GM23248 (cell line): ENCODE measurements around the gene WNT8A. TPM values are rescaled to one million over a fixed set of nuclear protein-coding genes. Genes with fewer than 3 reads are reported as not detected.

ENCODE experiments used
- DNase-seq: peaks from one replicate; pipeline ENCODE4 v3.0.0-alpha.2; 2015
- H2AFZ ChIP-seq: fragments of 200-600 bp; sonication (generic); 2 replicates; pipeline ENCODE4 v1.6.1; 2016; ENCODE audit warnings: antibody characterized with exemption
- H3F3A ChIP-seq: fragments of 200-600 bp; sonication (generic); 2 replicates; pipeline ENCODE4 v1.6.1; 2016; ENCODE audit warnings: mild to moderate bottlenecking, antibody characterized with exemption, mixed run types; ENCODE audit not compliant: insufficient read depth
- H3K27ac ChIP-seq: fragments of 200-600 bp; sonication (generic); 2 replicates; pipeline ENCODE4 v1.5.1; 2016; ENCODE audit warnings: mild to moderate bottlenecking
- H3K27me3 ChIP-seq: fragments of 200-600 bp; sonication (generic); replicated peaks from 2 replicates; pipeline ENCODE4 v1.6.1; 2016; ENCODE audit warnings: mild to moderate bottlenecking; ENCODE audit not compliant: insufficient read depth
- H3K36me3 ChIP-seq: fragments of 200-600 bp; sonication (generic); 2 replicates; pipeline ENCODE4 v1.6.1; 2016; ENCODE audit warnings: low read depth, mild to moderate bottlenecking
- H3K4me1 ChIP-seq: fragments of 200-600 bp; sonication (generic); 2 replicates; pipeline ENCODE4 v1.6.1; 2016; ENCODE audit warnings: mild to moderate bottlenecking; ENCODE audit not compliant: insufficient read depth
- H3K4me2 ChIP-seq: fragments of 200-600 bp; sonication (generic); one replicate; pipeline ENCODE4 v1.6.1; 2016; ENCODE audit warnings: mild to moderate bottlenecking; ENCODE audit not compliant: unreplicated experiment
- H3K4me3 ChIP-seq: fragments of 200-600 bp; sonication (generic); 2 replicates; pipeline ENCODE4 v1.5.1; 2016; ENCODE audit warnings: mild to moderate bottlenecking
- H3K79me2 ChIP-seq: fragments of 200-600 bp; sonication (generic); 2 replicates; pipeline ENCODE4 v1.6.1; 2016; ENCODE audit warnings: mild to moderate bottlenecking; ENCODE audit not compliant: insufficient read depth
- H3K9ac ChIP-seq: fragments of 200-600 bp; sonication (generic); 2 replicates; pipeline ENCODE4 v1.6.1; 2016; ENCODE audit warnings: mild to moderate bottlenecking
- H3K9me2 ChIP-seq: fragments of 200-600 bp; sonication (generic); 2 replicates; pipeline ENCODE4 v1.6.1; 2016; ENCODE audit warnings: mixed run types, mild to moderate bottlenecking, moderate library complexity; ENCODE audit not compliant: insufficient read depth
- H3K9me3 ChIP-seq: fragments of 200-600 bp; sonication (generic); one replicate; pipeline ENCODE4 v1.6.1; 2017; ENCODE audit warnings: low read depth
- H4K20me1 ChIP-seq: fragments of 200-600 bp; sonication (generic); 2 replicates; pipeline ENCODE4 v1.6.0; 2016; ENCODE audit not compliant: insufficient read depth
- EZH2 ChIP-seq: fragments of 200-600 bp; sonication (generic); IDR thresholded peaks from 2 replicates; pipeline ENCODE4 v1.6.1; 2018; ENCODE audit warnings: antibody characterized with exemption, mild to moderate bottlenecking; ENCODE audit not compliant: insufficient read depth, poor library complexity, severe bottlenecking
- EZH2phosphoT487 ChIP-seq: fragments of 200-600 bp; sonication (generic); IDR thresholded peaks from 2 replicates; pipeline ENCODE4 v1.6.1; 2018; ENCODE audit warnings: antibody characterized with exemption, moderate library complexity, mild to moderate bottlenecking, low read depth; ENCODE audit not compliant: insufficient read depth
- WGBS, 2 experiments: methylation state at CpG; one replicate each; pipeline ENCODE4 v1.1.6; 2015 to 2017; ENCODE audit warnings: low lambda C conversion rate in 2 of 2, low coverage in 1 of 2; ENCODE audit errors: missing lambda C conversion rate in 2 of 2; 5-methylcytosine and 5-hydroxymethylcytosine counted together
- in situ Hi-C: fragments of 300-500 bp; cut with MboI; formaldehyde crosslinking; loops from 2 replicates; pipeline ENCODE4 v1.15.0; 2020
- polyA plus RNA-seq: library from polyadenylated mRNA; unstranded; fragments of >200 nt; fragmentation: Nextera tagmentation; extraction: Ambion mirVana; gene quantifications from 2 replicates; pipeline ENCODE4 v1.2.1, GENCODE V29; 2016
- total RNA-seq: library from RNA; depleted of rRNA; stranded (reverse); fragments of >200 nt; shearing (Covaris generic); gene quantifications from 2 replicates; pipeline ENCODE4 v1.2.3, GENCODE V29; 2014; rRNA removed

WNT8A gene, protein sequence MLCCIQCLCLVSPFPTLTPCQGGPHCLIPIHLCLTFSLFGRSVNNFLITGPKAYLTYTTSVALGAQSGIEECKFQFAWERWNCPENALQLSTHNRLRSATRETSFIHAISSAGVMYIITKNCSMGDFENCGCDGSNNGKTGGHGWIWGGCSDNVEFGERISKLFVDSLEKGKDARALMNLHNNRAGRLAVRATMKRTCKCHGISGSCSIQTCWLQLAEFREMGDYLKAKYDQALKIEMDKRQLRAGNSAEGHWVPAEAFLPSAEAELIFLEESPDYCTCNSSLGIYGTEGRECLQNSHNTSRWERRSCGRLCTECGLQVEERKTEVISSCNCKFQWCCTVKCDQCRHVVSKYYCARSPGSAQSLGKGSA
- total RNA-seq (not detected in 2 replicates), polyA plus RNA-seq (not detected in 2 replicates)

DNA sequence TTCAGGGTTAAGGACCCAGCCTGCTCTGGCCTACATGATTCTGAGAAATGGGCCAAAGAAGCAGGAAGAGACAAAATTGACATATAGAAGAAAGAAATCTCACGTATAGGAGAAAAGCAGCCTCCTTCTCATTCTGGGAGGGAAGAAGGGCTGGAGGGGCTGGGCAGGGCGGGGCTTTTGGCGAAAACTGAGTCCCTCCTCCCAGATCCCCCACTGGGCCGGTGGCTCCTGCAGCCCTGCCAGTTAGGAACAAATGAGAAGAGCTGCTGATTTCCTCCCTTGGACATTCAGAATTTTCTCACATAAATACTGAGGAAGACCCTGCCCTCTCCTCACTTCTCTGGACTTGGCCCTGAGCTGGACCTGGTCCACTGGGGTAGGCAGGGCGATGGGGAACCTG is at the start of gene WNT8A:
Gene WNT8A (plus strand): TSS at position 332 of the 400 bp plus-strand sequence. CDS start 95 bp downstream, outside the sequence.
- H3K79me2 ChIP-seq: no peaks in the 10 kb centered on the region
- H3K4me2 ChIP-seq: no peak within 1 kb of the TSS
- H3K27me3 ChIP-seq: peaks cover 5% of the 10 kb centered on the region; the same call in 1 of the 2 replicates
- H2AFZ ChIP-seq: no peak within 1 kb of the TSS
- H3K9me2 ChIP-seq: no peaks in the 10 kb centered on the region
- DNase-seq: no peak
- no peak within 1 kb of the TSS for H3K9ac ChIP-seq
- no peaks in the 10 kb centered on the region for H3K9me3 ChIP-seq
- no peaks in the 10 kb centered on the region for H3K4me1 ChIP-seq
- in situ Hi-C loops: no loop called here
- no peak within 1 kb of the TSS for H3K27ac ChIP-seq
- H3F3A ChIP-seq: no peaks in the 10 kb centered on the region
- no peak within 1 kb of the TSS for H3K4me3 ChIP-seq
- TF ChIP-seq EZH2phosphoT487 (no peak), EZH2 (no peak)
- H3K36me3 ChIP-seq: no peaks in the 10 kb centered on the region
- no peaks in the 10 kb centered on the region for H4K20me1 ChIP-seq
- 51 to 73% methylated on average over 5 of the region's 5 CpGs for WGBS, 2 experiments

DNA sequence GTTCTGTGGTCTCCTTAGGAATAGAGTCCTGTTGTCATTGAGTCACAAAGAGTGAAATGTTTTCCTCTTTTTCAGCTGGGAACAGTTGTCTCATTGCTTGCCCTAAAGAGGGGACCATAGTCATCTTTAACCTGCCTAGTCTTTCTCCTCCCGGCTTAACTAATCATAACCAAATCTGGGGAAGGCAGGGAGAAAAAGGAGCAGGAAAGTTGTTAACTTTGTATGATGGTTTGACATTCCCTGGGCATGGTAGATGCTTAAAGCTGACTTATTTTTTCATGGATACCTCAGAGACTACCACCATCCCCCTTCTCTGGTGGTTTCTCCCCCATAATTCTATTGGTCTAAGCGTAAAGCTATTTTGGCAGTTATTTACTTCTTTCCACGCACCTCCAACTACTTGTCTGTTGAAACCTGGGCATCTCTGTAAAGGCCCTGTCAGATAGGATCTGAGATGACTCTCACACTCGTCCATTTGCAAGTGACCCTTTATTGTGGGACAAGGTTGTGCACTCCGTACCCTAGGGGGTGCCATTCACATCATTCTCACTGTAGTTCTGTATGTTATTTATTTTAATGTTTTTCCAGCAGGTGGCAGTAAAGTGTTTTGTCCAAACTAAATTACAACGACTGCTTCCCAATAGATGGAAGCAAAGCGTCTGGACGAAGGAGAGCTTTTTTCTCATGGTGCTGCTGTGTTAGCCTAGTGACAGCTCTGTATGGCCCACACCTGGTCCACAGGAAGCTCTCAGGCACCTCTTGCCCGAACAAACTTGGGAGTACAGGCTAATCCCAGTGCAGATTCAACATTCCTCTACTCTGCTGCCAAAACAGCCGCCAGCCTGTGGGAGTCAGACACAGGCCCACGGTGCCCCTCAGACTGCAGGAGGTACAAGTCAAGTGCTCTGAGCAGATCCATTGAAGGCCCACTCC is 48.0 kb upstream of the WNT8A start:
- H3F3A ChIP-seq: peaks cover 20% of the 10 kb centered on the region
- peak overlapping the region; percentile 73 for H2AFZ ChIP-seq
- WGBS, 2 experiments: 41 to 46% methylated on average over 11 of the region's 11 CpGs
- peaks cover 15% of the 10 kb centered on the region for H3K79me2 ChIP-seq
- H3K9me3 ChIP-seq: no peaks in the 10 kb centered on the region
- H3K27ac ChIP-seq: no peak overlapping the region
- in situ Hi-C loops: loop anchor here (25.0 kb wide), 1 partner anchor 399 kb away; no protein-coding TSS in a partner anchor
- H3K27me3 ChIP-seq: no peaks in the 10 kb centered on the region
- H3K36me3 ChIP-seq: no peaks in the 10 kb centered on the region
- H3K4me2 ChIP-seq: no peak overlapping the region
- H3K9me2 ChIP-seq: no peaks in the 10 kb centered on the region
- H4K20me1 ChIP-seq: peaks cover 2% of the 10 kb centered on the region; the same call in 1 of the 2 replicates
- no peak overlapping the region for H3K9ac ChIP-seq
- DNase-seq: peak; percentile 91
- peaks cover 21% of the 10 kb centered on the region for H3K4me1 ChIP-seq
- TF ChIP-seq EZH2phosphoT487 (no peak), EZH2 (no peak)
- no peak overlapping the region for H3K4me3 ChIP-seq

DNA sequence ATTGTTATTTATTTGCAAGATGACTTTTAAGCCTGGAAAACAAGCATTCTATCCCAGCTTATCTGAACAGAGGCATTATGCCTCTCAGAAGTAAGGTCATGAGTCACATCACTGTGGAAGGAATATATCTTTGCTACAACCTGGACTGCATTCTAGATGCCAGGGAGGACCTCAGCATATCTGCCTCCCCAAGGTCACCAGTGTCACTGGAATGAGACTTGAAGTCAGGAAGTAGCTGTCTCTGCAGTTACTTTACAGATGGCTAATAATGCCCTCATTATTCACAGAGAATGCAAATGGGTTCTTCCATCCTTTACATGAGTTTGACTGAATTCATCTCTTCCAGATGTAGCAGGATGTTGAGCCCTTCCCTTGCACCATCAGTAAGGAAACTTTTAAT is 46.6 kb upstream of the WNT8A start:
- no peaks in the 10 kb centered on the region for H3K9me3 ChIP-seq
- no peak overlapping the region for H3K4me2 ChIP-seq
- peaks cover 1% of the 10 kb centered on the region for H3K79me2 ChIP-seq
- no peaks in the 10 kb centered on the region for H3K36me3 ChIP-seq
- no peaks in the 10 kb centered on the region for H3K9me2 ChIP-seq
- TF ChIP-seq EZH2phosphoT487: no peak
- TF ChIP-seq EZH2: no peak
- no peaks in the 10 kb centered on the region for H3K27me3 ChIP-seq
- no peak overlapping the region for H3K27ac ChIP-seq
- peaks cover 14% of the 10 kb centered on the region for H3K4me1 ChIP-seq
- in situ Hi-C loops: loop anchor here (25.0 kb wide), 1 partner anchor 400 kb away; no protein-coding TSS in a partner anchor
- DNase-seq: no peak
- H2AFZ ChIP-seq: no peak overlapping the region
- H4K20me1 ChIP-seq: no peaks in the 10 kb centered on the region
- H3K9ac ChIP-seq: no peak overlapping the region
- no peak overlapping the region for H3K4me3 ChIP-seq
- H3F3A ChIP-seq: peaks cover 7% of the 10 kb centered on the region

DNA sequence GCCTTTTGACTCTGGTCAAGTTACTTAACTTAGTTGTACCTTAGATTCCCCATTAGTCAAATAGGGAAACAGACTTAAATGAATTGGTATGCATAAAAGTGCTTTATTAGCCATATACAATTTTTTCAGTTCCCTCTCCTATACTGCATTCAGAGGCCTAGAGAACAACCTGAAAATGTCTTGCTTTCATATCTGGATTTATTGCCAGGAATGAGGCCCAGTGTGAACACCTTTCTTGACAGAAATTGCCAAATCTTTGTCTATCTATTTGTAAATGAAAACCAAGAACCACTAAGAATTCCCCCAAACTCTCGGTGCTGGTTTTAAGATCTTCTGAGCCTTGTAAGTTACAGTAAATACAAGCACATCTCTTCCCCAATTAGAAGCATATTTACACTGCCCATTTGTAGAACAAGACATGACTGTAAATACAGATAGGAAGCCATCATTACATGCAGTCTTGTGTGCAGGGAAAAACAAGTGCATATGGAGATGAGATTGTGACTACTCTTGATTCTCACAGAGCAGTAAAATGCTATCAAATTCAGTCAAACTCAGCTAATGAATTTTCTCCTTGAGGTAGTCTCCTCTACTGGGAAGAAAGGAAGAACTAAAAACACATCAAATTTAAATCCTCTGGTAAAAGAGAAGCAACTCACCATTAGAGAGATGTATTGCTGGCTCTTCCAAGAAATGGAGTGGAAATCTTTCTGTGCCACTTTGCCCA is 45.8 kb upstream of the WNT8A start:
- Histone ChIP-seq H3K36me3 (no peaks in the 10 kb centered on the region), H3K79me2 (no peaks in the 10 kb centered on the region), H2AFZ (no peak overlapping the region), H3K4me1 (peaks cover 14% of the 10 kb centered on the region), H3K4me2 (no peak overlapping the region), H3K27me3 (no peaks in the 10 kb centered on the region), H3K9ac (no peak overlapping the region), H3K27ac (no peak overlapping the region), H4K20me1 (no peaks in the 10 kb centered on the region), H3K9me3 (no peaks in the 10 kb centered on the region), H3K9me2 (no peaks in the 10 kb centered on the region), H3F3A (peaks cover 7% of the 10 kb centered on the region), H3K4me3 (no peak overlapping the region)
- WGBS, 2 experiments: 64 to 79% methylated on average over 1 of the region's 1 CpG
- no peak for DNase-seq
- TF ChIP-seq EZH2phosphoT487 (no peak), EZH2 (no peak)
- in situ Hi-C loops: loop anchor here (25.0 kb wide), 1 partner anchor 401 kb away; no protein-coding TSS in a partner anchor
